H1 (cell line): ENCODE data around the gene BAZ2B. TPM values are rescaled to one million over a fixed set of nuclear protein-coding genes. Genes with fewer than 3 reads are reported as not detected.

Experiments used
- CTCF ChIA-PET: fragments of 300-600 bp; sonication (Branson Sonifier 250); formaldehyde crosslinking; loops from one replicate; lab custom pipeline; 2021; ENCODE audit not compliant: partially characterized antibody; lab: Charles Lee
- POLR2A ChIA-PET: fragments of 300-600 bp; sonication (Branson Sonifier 250); formaldehyde crosslinking; loops from one replicate; lab custom pipeline; 2021; ENCODE audit warnings: inconsistent platforms; ENCODE audit not compliant: partially characterized antibody; lab: Charles Lee
- DNase-seq, 2 experiments: peaks; one replicate each; pipeline versions ENCODE4 v3.0.0 to v3.0.0-alpha.2; 2010 to 2022; ENCODE audit warnings: low spot score in 2 of 2, low read depth in 1 of 2, mixed read lengths in 1 of 2
- FAIRE-seq: peaks from 2 replicates; lab custom pipeline; 2011; peaks lifted over from hg19 to GRCh38; lab: Jason Lieb, UNC
- H2AFZ ChIP-seq: 2 replicates; pipeline ENCODE4 v1.8.1; 2012; ENCODE audit warnings: low read length, inconsistent platforms
- H2AK5ac ChIP-seq: 2 replicates; pipeline ENCODE4 v1.6.1; 2013; ENCODE audit warnings: low read depth, low read length
- H2BK120ac ChIP-seq: replicated peaks from 2 replicates; pipeline ENCODE3; 2013; ENCODE audit warnings: low read depth, low read length, inconsistent platforms
- H2BK12ac ChIP-seq: 2 replicates; pipeline ENCODE4 v1.6.1; 2013; ENCODE audit warnings: low read depth, low read length
- H2BK15ac ChIP-seq: 2 replicates; pipeline ENCODE4 v1.6.1; 2013; ENCODE audit warnings: low read length
- H2BK20ac ChIP-seq: 2 replicates; pipeline ENCODE4 v1.6.1; 2013; ENCODE audit warnings: low read length
- H2BK5ac ChIP-seq: 2 replicates; pipeline ENCODE4 v1.6.1; 2013; ENCODE audit warnings: low read depth, low read length
- H3K14ac ChIP-seq: 2 replicates; pipeline ENCODE4 v1.6.1; 2013; ENCODE audit warnings: inconsistent platforms; ENCODE audit not compliant: insufficient read length
- H3K18ac ChIP-seq: 2 replicates; pipeline ENCODE4 v1.6.1; 2013; ENCODE audit warnings: low read length; ENCODE audit errors: extremely low read depth
- H3K23ac ChIP-seq: 2 replicates; pipeline ENCODE4 v1.6.1; 2013; ENCODE audit warnings: inconsistent platforms; ENCODE audit not compliant: insufficient read length
- H3K23me2 ChIP-seq: 2 replicates; pipeline ENCODE4 v1.6.1; 2013; ENCODE audit warnings: low read depth, low read length
- H3K27ac ChIP-seq: 2 replicates; pipeline ENCODE4 v1.6.1; 2011; ENCODE audit warnings: low read depth, low read length, inconsistent platforms
- H3K27me3 ChIP-seq, 4 experiments: replicated peaks in 1 of 4; 1 replicate in 1 of 4; 2 replicates in 3 of 4; pipeline versions ENCODE4 v1.6.1 to v1.8.1; 2011 to 2013; ENCODE audit warnings: low read length in 3 of 4, mild to moderate bottlenecking in 3 of 4, inconsistent platforms in 2 of 4, mixed read lengths in 2 of 4, moderate library complexity in 1 of 4; ENCODE audit not compliant: control insufficient read depth in 3 of 4, insufficient read depth in 3 of 4; ENCODE audit errors: extremely low read depth in 1 of 4
- H3K36me3 ChIP-seq, 4 experiments: 2 replicates each; pipeline versions ENCODE4 v1.6.1 to v1.8.1; 2011 to 2013; ENCODE audit warnings: mild to moderate bottlenecking in 4 of 4, low read length in 3 of 4, moderate library complexity in 2 of 4, control low read depth in 1 of 4, inconsistent platforms in 1 of 4; ENCODE audit not compliant: insufficient read depth in 4 of 4, control insufficient read depth in 2 of 4
- H3K4ac ChIP-seq: replicated peaks from 2 replicates; pipeline ENCODE3; 2013; ENCODE audit warnings: low read length, low read depth, mixed read lengths, inconsistent platforms; ENCODE audit not compliant: insufficient read length
- H3K4me1 ChIP-seq, 4 experiments: replicated peaks in 1 of 4; 1 replicate in 1 of 4; 2 replicates in 3 of 4; pipeline versions ENCODE4 v1.6.1 to v1.8.1; 2011 to 2013; ENCODE audit warnings: low read length in 3 of 4, inconsistent platforms in 2 of 4, mixed read lengths in 1 of 4; ENCODE audit not compliant: insufficient read depth in 4 of 4, control insufficient read depth in 3 of 4
- H3K4me2 ChIP-seq, 2 experiments: 2 replicates each; pipeline versions ENCODE4 v1.6.1 to v1.8.1; 2011 to 2013; ENCODE audit warnings: low read depth in 2 of 2, low read length in 2 of 2, control low read depth in 1 of 2, inconsistent platforms in 1 of 2, mild to moderate bottlenecking in 1 of 2; ENCODE audit not compliant: insufficient read depth in 1 of 2
- H3K4me3 ChIP-seq, 4 experiments: fragments of 200-600, 300-600 bp in 1 of 4; sonication (generic), shearing (Covaris generic), sonication (Bioruptor Twin) in 1 of 4; 2 replicates each; pipeline versions ENCODE4 v1.5.1 to v1.8.1; 2011 to 2016; ENCODE audit warnings: low read length in 4 of 4, low read depth in 3 of 4, control low read depth in 2 of 4, inconsistent platforms in 2 of 4, mild to moderate bottlenecking in 2 of 4, mixed read lengths in 1 of 4, moderate library complexity in 1 of 4; ENCODE audit not compliant: insufficient read depth in 2 of 4; ENCODE audit errors: extremely low read depth in 1 of 4
- H3K56ac ChIP-seq: replicated peaks from 2 replicates; pipeline ENCODE3; 2013; ENCODE audit warnings: low read depth, mild to moderate bottlenecking, mixed read lengths, low read length, inconsistent platforms; ENCODE audit not compliant: insufficient read length
- H3K79me1 ChIP-seq: 2 replicates; pipeline ENCODE4 v1.6.1; 2013; ENCODE audit warnings: low read depth, low read length, control low read depth
- H3K79me2 ChIP-seq, 2 experiments: 2 replicates each; pipeline versions ENCODE4 v1.6.1 to v1.8.1; 2012 to 2013; ENCODE audit warnings: low read length in 2 of 2, mild to moderate bottlenecking in 2 of 2, inconsistent platforms in 1 of 2; ENCODE audit not compliant: insufficient read depth in 2 of 2, control insufficient read depth in 1 of 2
- H3K9ac ChIP-seq, 4 experiments: replicated peaks in 1 of 4; 1 replicate in 1 of 4; 2 replicates in 3 of 4; pipeline versions ENCODE4 v1.6.1 to v1.8.1; 2011 to 2013; ENCODE audit warnings: low read depth in 3 of 4, low read length in 3 of 4, control low read depth in 2 of 4, mild to moderate bottlenecking in 2 of 4, moderate library complexity in 2 of 4, inconsistent platforms in 1 of 4; ENCODE audit errors: extremely low read depth in 1 of 4
- H3K9me3 ChIP-seq, 2 experiments: 2 replicates each; pipeline versions ENCODE4 v1.6.1 to v1.8.1; 2012 to 2013; ENCODE audit warnings: mild to moderate bottlenecking in 2 of 2, moderate library complexity in 2 of 2, control low read depth in 1 of 2, inconsistent platforms in 1 of 2, low read depth in 1 of 2, low read length in 1 of 2, mixed read lengths in 1 of 2; ENCODE audit not compliant: insufficient read depth in 2 of 2
- H4K20me1 ChIP-seq, 2 experiments: replicated peaks in 1 of 2; 2 replicates each; pipeline versions ENCODE3 to v1.8.1; 2011 to 2013; ENCODE audit warnings: inconsistent platforms in 2 of 2, low read length in 2 of 2, mild to moderate bottlenecking in 1 of 2; ENCODE audit not compliant: insufficient read depth in 2 of 2, control insufficient read depth in 1 of 2
- H4K5ac ChIP-seq: 2 replicates; pipeline ENCODE4 v1.6.1; 2013; ENCODE audit warnings: low read length, low read depth, mixed read lengths, inconsistent platforms; ENCODE audit not compliant: insufficient read length
- H4K8ac ChIP-seq: 2 replicates; pipeline ENCODE4 v1.8.0; 2013; ENCODE audit warnings: mild to moderate bottlenecking, moderate library complexity, low read length, inconsistent platforms; ENCODE audit not compliant: insufficient read depth; ENCODE audit errors: extremely low read depth
- H4K91ac ChIP-seq: replicated peaks from 2 replicates; pipeline ENCODE3; 2013; ENCODE audit warnings: low read length, mixed read lengths, inconsistent platforms; ENCODE audit not compliant: insufficient read length
- ASH2L ChIP-seq: fragments of 200-600, 300-600 bp; sonication (generic); IDR thresholded peaks from one replicate; pipeline ENCODE4 v1.7.1; 2017; ENCODE audit warnings: low read length
- ATF3 ChIP-seq: IDR thresholded peaks from 2 replicates; pipeline ENCODE4 v1.6.1; 2011; ENCODE audit warnings: low read depth, mild to moderate bottlenecking, low read length; ENCODE audit not compliant: insufficient read depth
- CHD1 ChIP-seq: IDR thresholded peaks from 2 replicates; pipeline ENCODE4 v1.6.1; 2012; ENCODE audit warnings: low read depth, low read length, improper control_type of control experiment
- CHD2 ChIP-seq: IDR thresholded peaks from 2 replicates; pipeline ENCODE4 v1.6.1; 2012; ENCODE audit warnings: low read length, improper control_type of control experiment
- E2F6 ChIP-seq: IDR thresholded peaks from 2 replicates; pipeline ENCODE4 v1.6.1; 2012; ENCODE audit warnings: inconsistent platforms
- GABPA ChIP-seq: IDR thresholded peaks from 2 replicates; pipeline ENCODE4 v1.6.1; 2011; ENCODE audit warnings: mild to moderate bottlenecking, low read length, moderate library complexity, borderline replicate concordance; ENCODE audit not compliant: insufficient read depth
- MAFK ChIP-seq: IDR thresholded peaks from 2 replicates; pipeline ENCODE4 v1.6.1; 2012; ENCODE audit warnings: low read depth, mild to moderate bottlenecking, improper control_type of control experiment, low read length
- NANOG ChIP-seq: IDR thresholded peaks from 2 replicates; pipeline ENCODE4 v1.6.1; 2011; ENCODE audit warnings: low read length, low read depth, mild to moderate bottlenecking, inconsistent platforms; ENCODE audit not compliant: insufficient read depth, poor library complexity, severe bottlenecking
- NRF1 ChIP-seq: IDR thresholded peaks from 2 replicates; pipeline ENCODE4 v1.6.1; 2011; ENCODE audit warnings: mild to moderate bottlenecking, low read depth, low read length, improper control_type of control experiment
- PHF8 ChIP-seq: fragments of 200-600 bp; sonication (generic); conservative IDR thresholded peaks from 2 replicates; pipeline ENCODE4 v1.7.1; 2012; ENCODE audit warnings: low read depth, mild to moderate bottlenecking, inconsistent platforms, low read length, moderate library complexity
- RNF2 ChIP-seq: fragments of 200-900, 300-1000 bp; sonication (generic); IDR thresholded peaks from 2 replicates; pipeline ENCODE4 v1.7.1; 2016; ENCODE audit warnings: borderline replicate concordance, low read depth, mild to moderate bottlenecking, antibody characterized with exemption, low read length; ENCODE audit not compliant: poor library complexity, severe bottlenecking; ENCODE audit errors: missing control alignments
- SRF ChIP-seq: IDR thresholded peaks from 2 replicates; pipeline ENCODE4 v1.6.1; 2011; ENCODE audit warnings: mild to moderate bottlenecking, low read depth, low read length, moderate library complexity
- SUZ12 ChIP-seq: fragments of 200-600 bp; sonication (generic); IDR thresholded peaks from 2 replicates; pipeline ENCODE4 v1.6.1; 2012; ENCODE audit warnings: mild to moderate bottlenecking, inconsistent platforms, low read length, moderate library complexity, mixed read lengths
- TAF1 ChIP-seq: IDR thresholded peaks from 2 replicates; pipeline ENCODE4 v1.6.1; 2011; ENCODE audit warnings: mild to moderate bottlenecking, low read depth, low read length
- polyA plus RNA-seq, 7 experiments: library from polyadenylated mRNA; depleted of rRNA in 3 of 7; stranded (reverse) in 5 of 7; unstranded in 2 of 7; fragments of >200 nt in 5 of 7; fragments of 200-250 nt in 2 of 7; gene quantifications; 1 replicate in 5 of 7; 2 replicates in 1 of 7; 4 replicates in 1 of 7; pipeline versions ENCODE4 v1.2.1 to v1.2.3, GENCODE V29; 2011 to 2013; ENCODE audit warnings: missing spikeins in 2 of 7, mixed read lengths in 2 of 7
- total RNA-seq: library from RNA; stranded (reverse); fragmentation: NEBNext Ultra II Directional; extraction: Animal tissue kit (Norgen Biotek cat#: 25700); gene quantifications from 2 replicates; pipeline ENCODE4 v1.2.1, GENCODE V29; 2021

Gene BAZ2B
- total and polyA plus RNA-seq, 2 of the 8 experiments (the other 6 are each of a cell fraction or from before 2014, with no cell fraction given): 15.2 to 46.3 TPM

- no peak overlapping the region for H2BK12ac ChIP-seq
- H3K4me2 ChIP-seq: no peak overlapping the region
- H2AFZ ChIP-seq: no peak overlapping the region
- CTCF ChIA-PET: no interaction called here
- no peak overlapping the region for H2BK15ac ChIP-seq
- H3K4ac ChIP-seq: no peak overlapping the region
- no peak overlapping the region for H2BK20ac ChIP-seq
- FAIRE-seq (no peak), DNase-seq (no peak)
- no peak overlapping the region for H4K5ac ChIP-seq
- H3K9me3 ChIP-seq: no peaks in the 10 kb centered on the region; a peak in 1 of 4 replicates
- H3K36me3 ChIP-seq: peaks cover 0 to 11% (median 6%) of the 10 kb centered on the region in 4 experiments; a peak in 2 of 8 replicates
- POLR2A ChIA-PET: interaction anchor here (0.9 kb wide), 1 partner anchor 170 kb away, joined by 3 read pairs; the partner anchor contains the start of gene MARCHF7
- H2BK5ac ChIP-seq: no peak overlapping the region
- no peak overlapping the region for H3K4me3 ChIP-seq
- H3K4me1 ChIP-seq: no peaks in the 10 kb centered on the region
- H3K18ac ChIP-seq: no peak overlapping the region
- no peak overlapping the region for H4K91ac ChIP-seq
- H3K79me1 ChIP-seq: no peaks in the 10 kb centered on the region
- no peak overlapping the region for H3K27ac ChIP-seq
- no peak overlapping the region for H2BK120ac ChIP-seq
- H3K23ac ChIP-seq: no peak overlapping the region
- no peaks in the 10 kb centered on the region for H3K23me2 ChIP-seq
- H3K56ac ChIP-seq: no peak overlapping the region
- no peaks in the 10 kb centered on the region; a peak in 1 of 7 replicates for H3K27me3 ChIP-seq
- no peak overlapping the region for H3K14ac ChIP-seq
- H4K20me1 ChIP-seq: peaks cover 0 to 2% of the 10 kb centered on the region in 2 experiments
- H3K79me2 ChIP-seq: no peaks in the 10 kb centered on the region; a peak in 2 of 4 replicates
- no peak overlapping the region for H4K8ac ChIP-seq
- H3K9ac ChIP-seq: no peak overlapping the region
- H2AK5ac ChIP-seq: no peak overlapping the region
- TF ChIP-seq TAF1 (no peak), E2F6 (no peak), RNF2 (no peak), ATF3 (no peak), GABPA (no peak), ASH2L (no peak), SUZ12 (no peak), MAFK (no peak), SRF (no peak), CHD1 (no peak), NANOG (no peak), NRF1 (no peak), CHD2 (no peak), PHF8 (no peak)
Observed at GRCh38 chr2:159542101-159542500, 74.2 kb downstream of the BAZ2B start.
